Stimulated activated CD4-positive, alpha-beta T cell treated with anti-CD3 and anti-CD28 coated beads, Interleukin-4, amount 100 ng/mL, for 48 hours (primary cell): ENCODE results near the gene TMEM151B.
"Not testable (repeated sequence)": the region's sequence is repeated elsewhere in the genome, so short reads cannot be mapped to it uniquely, and the experiment has no call there.

ENCODE experiments used
- DNase-seq, 2 donors: peaks; one replicate each; pipeline ENCODE4 v3.0.0-alpha.2; 2020; ENCODE audit warnings: low read depth in 2 of 2

The TMEM151B gene

DNA sequence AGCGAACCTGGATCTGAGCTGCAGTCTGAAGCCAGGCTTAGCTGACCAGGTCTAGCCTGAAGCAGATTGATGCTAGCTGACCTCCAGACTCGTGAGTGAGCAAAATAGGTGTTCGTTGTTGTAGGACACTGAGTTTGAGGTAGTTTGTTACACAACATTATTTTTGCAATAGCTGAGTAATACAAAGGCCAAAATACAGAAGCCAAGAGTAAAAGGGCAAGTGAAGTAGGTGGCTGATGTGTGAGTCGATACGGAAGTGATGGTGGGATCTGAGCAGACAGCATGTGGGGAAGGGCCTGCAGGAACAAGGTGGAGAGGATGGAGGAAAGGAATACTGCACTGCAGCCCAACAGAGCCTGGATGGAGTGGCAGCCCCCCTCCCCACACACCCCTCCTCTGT lies 63.7 kb downstream of the TMEM151B start:
- DNase-seq: no peak

DNA sequence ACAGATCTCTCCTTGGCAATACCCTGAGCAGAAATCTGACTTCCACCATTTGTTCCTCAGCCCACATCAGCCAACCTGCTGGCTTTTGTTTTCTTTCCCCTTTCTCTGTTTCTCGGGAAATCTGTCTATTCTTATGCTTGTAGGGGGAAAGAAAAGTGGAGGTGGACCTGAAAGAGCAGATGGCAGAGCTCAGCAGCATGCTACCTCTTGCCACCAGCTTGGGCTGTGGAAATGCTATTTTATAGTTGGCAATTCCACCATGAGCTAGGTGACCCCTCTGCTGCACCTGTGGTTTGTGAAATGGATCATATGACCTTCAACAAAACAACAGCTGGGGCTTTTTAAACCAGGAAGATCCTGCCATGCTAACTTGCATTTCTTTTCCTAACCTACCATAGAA lies 65.4 kb downstream of the TMEM151B start:
- DNase-seq: no peak

DNA sequence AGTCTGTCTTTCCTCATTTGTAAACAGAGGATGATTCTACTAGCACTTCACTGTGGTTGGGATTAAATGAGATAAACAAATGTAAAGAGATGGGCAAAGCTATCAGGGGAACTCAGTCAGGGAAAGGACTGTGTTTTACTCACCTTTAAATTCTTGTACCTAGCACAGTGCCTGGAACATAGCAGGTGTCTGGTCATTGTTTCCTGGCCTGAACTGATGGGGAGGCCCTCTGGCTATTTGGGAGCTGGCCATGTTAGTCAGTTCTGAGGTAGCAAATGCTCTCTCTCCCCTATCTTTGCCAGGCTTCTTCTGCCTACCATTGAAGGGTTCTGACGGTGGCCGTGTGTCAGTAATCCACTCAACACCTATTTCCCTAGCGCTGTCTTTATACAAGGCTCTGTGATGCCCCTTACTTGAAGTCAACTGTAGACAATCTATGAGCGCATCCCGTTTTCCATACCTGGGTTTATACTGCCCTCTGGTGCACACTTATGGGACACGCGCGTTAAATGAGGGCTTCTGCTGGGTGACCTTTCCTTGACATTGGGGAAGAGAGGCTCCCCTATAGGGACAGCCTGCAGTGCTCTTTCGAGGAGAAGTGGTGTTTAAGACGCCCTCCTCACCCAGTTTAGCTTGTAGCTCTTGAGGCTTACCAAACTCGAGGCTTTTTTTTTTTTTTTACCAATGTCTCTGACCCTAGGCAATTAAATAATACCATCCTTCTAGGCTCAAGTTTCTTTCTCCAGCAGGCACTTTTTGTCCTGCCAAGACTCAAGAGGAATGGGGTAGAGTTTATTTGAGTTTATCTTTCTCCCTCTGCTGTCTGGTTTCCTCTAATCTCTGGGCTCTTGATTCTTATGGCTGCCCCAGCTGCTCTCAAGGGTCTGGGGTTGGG lies 68.2 kb downstream of the TMEM151B start:
- peak; percentile 55 to 58 for DNase-seq

DNA sequence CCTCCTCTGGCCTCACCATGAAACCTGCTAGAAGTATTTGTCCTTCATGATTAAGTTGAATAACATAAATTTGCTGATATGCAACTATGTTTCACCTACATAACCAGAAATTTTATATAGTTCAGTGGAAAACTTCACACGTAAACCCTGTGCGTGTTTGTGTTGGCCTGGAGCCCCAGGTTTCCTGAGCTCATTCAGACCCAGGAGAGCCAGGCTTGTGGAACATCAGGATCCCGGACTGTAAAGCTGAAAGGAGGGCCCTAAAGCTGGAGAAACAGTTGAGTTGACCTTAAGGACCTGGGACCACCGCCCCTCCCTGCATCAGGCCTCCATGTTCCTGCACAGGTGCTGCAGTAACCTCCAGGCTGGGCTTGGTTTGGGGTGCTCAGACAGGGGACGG lies 69.1 kb downstream of the TMEM151B start:
- no peak for DNase-seq

DNA sequence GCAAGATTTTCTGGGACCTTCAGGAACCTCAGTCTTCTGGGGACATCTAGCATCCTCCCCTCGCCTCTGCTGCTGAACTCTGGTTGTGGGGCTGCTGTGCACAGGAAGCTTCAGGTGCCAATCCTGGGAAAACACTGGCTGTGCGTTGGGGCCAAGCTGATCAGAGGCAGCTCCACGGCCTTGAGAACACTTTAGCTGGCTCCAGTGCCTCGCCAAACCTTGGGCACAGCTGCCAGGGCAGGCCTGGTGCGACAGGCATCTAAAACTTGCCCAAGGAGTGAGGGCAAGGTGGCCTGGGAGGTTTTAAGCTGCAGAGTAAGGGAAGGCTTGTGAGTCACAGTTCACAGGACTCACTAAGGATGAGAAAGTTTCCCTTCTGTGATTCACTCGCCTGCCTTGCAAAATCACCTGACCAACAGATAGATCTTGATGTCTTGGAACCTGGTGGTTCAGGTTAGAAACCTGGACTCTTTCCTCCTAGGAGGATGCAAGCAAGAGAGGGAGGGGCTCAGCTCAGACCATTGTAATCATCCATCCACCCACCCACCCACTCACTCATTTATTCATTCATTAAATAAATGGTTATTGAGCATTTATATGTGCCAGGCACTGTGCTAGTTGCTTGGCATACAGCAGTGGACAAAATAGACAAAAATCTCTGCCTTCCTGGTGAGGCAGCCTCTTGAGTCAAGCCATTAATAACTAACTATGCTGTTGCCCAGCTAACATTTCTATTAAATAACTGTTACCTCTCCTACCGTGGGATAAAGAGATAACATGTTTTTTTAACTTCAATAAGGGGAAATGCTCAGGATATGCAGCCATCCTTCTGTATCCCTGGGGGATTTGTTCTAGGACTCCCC lies 69.7 kb downstream of the TMEM151B start:
- DNase-seq: peak; percentile 7

DNA sequence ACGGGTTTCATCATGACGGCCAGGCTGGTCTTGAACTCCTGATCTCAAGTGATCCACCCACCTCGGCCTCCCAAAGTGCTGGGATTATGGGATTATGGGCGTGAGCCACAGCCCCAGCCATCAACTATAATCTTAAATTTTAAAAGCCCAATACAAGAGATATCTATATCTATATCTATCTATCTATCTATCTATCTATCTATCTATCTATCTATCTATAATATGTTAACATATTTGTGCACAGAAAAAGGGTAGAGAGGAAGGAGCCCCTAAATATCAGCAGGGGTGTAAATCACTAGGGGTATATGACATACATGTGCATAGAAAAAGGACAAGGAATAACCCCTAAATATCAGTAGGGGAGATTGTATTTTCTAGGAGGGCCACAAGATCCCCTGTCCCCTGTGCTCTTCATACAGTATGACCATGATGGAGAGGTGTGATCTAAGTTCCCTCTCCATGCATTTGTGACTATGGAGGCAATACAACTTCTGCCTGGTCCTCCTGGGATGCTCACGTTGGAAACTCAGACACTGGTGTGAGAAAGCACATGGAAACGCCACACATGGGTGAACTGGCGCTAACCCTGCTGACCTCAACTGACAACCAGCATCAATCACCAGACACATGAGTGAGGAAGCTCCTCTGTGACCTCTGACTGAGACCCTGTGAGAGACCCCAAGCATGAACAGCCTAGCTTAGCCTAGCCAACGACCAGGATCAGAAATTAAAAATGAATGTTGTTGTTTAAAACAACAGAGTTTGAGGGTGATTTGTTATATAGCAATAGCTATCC lies 71.0 kb downstream of the TMEM151B start:
- DNase-seq: no peak

DNA sequence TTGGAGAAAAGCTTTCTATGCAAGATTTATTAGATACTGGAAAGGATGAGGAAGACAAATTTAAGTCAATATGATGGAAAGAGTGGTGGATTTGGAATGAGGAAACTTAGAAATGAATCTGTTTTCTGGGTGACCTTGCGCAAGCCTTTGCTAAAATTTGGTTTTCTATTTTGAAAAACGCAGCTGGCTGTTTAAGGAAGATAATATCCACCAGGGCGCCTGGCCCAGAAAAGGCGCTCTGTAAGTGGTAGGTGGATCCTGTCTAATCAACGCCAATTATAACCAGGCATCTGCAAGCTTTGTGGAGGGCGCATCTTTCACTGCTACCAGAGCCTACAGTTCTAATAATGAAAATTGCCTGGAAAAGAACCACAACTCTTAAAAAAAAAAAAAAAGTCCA lies 71.8 kb downstream of the TMEM151B start:
- DNase-seq: no peak

DNA sequence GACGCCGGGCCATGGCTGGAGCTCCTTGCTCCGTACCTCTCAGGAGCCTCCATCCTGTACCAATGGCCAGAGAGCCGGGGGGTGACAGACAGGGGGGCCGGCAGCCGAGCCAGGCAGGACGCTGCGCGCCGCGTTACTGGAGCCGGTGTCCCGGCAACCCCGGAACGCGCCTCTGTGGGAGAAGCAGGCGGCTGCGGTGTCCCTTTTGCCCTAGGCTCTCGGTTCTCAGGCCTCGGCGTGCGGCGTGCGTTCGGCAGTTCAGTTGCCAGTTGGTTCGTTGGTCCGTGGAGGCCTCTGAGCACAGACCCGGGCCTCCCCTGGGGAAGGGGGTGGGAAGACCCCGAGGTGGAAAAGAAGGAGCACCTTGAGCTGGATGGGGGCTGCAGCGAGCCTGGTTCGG lies 72.2 kb downstream of the TMEM151B start, which contains the start of gene SPATS1:
SPATS1 (plus strand) TSS at position 162 of the 400 bp plus-strand sequence. CDS start 446 bp downstream, outside the sequence.
- DNase-seq: no peak

DNA sequence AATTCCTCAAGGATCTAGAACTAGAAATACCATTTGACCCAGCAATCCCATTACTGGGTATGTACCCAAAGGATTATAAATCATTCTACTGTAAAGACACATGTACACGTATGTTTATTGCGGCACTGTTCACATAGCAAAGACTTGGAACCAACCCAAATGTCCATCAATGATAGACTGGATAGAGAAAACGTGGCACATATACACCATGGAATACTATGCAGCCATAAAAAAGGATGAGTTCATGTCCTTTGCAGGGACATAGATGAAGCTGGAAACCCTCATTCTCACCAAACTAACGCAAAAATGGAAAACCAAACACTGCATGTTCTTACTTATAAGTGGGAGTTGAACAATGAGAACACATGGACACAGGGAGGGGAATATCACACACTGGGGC lies 76.6 kb downstream of the TMEM151B start:
- DNase-seq: not testable (repeated sequence)

DNA sequence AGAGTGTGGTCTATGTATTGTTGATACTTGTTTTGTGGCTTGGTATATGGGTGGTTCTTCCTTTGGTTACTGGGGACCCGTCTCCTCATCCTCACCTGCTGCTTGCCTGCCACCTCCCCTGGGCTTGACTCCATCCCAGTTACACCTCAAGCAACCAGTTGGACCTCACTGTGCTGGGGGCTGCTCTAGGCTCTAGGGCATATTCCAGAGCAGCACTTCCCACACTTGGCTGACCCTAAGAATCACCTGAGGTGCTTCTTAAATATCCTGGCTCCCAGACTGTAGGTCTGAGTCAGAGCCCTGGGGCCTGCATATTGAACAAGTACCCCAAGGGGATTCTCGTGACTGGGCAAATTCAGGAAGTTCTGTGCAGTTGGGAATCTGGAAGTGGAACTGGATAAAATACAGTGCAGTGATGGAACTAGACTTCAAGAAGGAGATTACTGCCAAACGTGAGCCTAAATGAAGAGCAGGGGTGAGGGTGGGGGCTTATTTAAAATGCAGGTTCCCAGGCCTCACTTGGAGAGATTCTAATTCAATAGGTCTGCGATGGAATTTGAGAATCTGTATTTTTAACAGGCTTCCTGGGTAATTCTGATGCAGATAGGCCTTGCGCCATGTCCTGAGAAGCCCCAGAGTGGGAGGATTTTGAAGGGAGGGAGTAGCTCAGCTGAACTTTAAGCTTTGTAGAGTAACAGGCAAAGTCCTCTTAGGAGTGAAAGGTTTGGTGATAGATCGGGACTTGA lies 79.8 kb downstream of the TMEM151B start:
- no peak for DNase-seq

DNA sequence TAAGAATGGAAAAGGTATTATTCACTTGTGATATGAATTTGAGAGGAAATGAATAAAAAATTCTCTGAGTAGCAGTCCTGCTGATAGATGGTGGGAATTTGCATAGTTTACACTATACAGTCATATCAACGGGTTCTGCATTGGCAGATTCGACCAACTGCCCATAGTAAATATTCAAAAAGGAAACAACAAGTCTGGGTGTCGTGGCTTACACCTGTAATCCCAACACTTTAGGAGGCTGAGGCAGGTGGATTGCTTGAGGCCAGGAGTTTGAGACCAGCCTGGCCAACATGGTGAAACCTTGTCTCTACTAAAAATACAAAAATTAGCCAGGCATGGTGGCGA lies 80.4 kb downstream of the TMEM151B start:
- DNase-seq: not testable (repeated sequence)

DNA sequence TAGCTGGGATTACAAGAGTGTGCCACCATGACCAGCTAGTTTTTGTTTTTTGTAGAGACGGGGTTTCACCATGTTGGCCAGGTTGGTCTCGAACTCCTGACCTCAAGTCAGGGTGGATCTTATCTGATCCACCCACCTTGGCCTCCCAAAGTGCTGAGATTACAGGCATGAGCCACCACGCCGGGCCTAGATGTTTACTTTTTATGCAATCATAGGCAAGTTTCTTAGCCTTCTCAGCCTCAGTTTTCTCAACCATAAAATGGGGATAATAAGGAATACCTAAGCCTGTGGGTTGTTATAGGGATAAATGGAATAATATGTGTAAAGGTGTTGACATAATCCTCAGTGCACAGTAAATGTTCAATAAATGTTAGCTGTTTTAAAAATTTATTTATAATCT lies 82.0 kb downstream of the TMEM151B start:
- no peak for DNase-seq

DNA sequence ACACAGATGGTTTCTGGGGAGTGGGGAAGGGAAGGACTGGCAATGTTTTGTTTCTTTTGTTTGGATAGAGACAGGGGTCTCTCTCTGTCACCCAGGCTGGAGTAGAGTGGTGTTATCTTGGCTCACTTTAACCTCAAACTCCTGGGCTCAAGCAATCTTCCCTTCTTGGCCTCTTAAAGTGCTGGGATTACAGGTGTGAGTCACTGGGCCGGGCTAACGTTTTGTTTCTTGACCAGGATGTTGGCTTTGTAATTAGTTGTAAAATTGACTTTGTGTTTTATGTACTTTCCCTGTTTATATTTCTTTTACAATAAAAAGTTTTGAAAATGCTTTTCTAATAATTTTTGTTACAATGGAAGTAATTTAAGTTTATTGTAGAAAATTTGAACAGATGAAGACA lies 83.1 kb downstream of the TMEM151B start:
- no peak for DNase-seq

DNA sequence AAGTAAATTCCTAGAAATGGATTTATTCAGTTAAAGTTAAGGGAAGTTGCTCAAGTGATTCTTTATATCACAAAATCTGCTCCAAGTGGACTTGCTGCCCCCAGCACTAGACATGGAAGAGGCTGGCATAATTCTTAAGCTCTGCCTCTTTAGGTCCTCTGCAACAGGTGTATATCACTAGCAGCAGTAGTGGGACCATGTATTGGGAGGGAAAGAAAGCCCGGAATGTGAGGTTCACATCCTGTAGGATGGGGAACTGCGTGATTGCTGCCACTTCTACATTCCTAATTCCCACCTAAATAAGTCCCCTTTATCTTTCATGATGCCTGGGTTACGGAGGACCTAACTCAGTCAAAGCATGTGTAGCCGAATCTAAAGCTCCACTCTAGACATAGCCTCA lies 85.4 kb downstream of the TMEM151B start:
- DNase-seq: no peak

DNA sequence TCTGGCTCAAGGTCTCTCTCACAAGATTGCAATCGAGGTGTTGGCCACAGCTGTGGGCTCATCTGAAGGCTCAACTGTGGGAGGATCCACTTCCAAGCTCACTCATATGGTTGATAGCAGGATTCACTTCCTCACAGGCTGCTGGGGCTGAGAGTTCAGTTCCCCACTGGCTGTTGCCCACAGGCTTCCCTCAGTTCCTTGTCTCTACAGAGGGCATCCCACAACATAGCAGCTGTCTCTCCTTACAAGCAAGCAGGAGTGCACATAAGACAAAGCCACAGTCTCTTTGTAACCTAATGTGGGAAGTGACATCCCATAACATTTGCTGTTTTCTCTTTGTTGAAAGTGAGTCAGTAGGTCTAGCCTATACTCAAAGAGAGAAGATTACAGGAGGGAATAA lies 86.2 kb downstream of the TMEM151B start:
- no peak for DNase-seq
